GM19025 (cell line): ENCODE results near the gene STRADA.

Experiments
- ATAC-seq: cut with Tn5 transposase; IDR thresholded peaks from one replicate; pipeline ENCODE4 v1.9.1; 2021; ENCODE audit warnings: mild to moderate bottlenecking, low read depth, moderate library complexity; ENCODE audit not compliant: unreplicated experiment

Gene STRADA, protein sequence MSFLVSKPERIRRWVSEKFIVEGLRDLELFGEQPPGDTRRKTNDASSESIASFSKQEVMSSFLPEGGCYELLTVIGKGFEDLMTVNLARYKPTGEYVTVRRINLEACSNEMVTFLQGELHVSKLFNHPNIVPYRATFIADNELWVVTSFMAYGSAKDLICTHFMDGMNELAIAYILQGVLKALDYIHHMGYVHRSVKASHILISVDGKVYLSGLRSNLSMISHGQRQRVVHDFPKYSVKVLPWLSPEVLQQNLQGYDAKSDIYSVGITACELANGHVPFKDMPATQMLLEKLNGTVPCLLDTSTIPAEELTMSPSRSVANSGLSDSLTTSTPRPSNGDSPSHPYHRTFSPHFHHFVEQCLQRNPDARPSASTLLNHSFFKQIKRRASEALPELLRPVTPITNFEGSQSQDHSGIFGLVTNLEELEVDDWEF

DNA sequence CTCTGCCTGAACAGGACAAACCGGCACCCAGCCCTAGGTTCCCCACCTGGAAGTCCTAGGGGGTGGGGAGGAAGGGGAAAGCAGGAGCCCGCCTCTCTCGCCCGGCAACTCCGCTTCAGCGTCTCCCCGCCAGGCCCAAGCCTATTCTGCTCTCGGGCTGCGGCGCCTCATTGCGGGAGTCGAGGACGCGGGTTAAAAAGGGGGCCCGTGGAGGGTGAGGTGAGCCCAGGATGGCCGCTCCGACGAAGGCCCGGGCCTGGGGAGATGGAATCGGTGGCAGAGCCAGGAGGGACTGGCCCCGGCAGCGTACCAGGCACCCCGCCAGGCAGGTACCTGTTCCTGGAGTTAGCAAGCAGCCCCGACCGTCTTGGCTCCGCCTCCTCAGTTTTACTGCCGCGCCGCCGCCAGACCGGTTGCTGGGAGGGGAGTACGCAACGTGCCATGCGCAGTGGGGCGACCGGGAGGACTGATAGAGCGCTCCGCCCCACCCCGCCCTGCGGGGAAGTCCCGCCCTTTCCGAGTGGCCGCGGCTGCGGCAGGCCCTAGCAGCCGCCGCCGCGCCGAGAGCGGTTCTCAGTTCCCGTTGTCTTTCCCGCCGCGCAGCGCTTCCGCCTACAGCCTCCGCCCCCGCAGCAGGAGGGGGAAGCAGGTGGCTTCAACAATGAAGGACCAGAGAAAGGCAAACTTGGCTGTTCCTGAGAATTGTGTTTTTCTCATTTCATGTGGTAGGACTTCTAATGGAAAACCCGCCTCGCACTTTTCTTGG, at the start of gene STRADA:
STRADA (minus strand) TSS at position 392 of the 766 bp plus-strand sequence. CDS start 13,430 bp downstream, outside the sequence.
- peak; percentile 89 for ATAC-seq

DNA sequence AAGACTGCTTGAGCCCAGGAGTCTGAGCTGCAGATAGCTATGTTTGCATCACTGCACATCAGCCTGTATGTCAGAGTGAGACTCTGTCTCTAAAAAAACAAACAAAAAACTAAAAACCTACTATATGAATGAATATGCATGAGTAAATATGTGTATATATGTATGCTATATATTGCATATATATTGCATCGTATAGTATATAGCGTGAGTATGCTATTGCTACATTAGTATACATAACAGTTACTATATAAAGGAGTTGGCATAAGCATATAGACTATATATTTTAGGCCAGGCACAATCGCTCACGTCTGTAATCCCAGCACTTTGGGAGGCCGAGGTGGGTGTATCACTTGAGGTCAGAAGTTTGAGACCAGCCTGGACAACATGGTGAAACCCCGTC, 48.5 kb upstream of the STRADA start:
- ATAC-seq, result no peak

- no peak for ATAC-seq
Observed at GRCh38 chr17:63786971-63787711, 45.5 kb upstream of the STRADA start.

DNA sequence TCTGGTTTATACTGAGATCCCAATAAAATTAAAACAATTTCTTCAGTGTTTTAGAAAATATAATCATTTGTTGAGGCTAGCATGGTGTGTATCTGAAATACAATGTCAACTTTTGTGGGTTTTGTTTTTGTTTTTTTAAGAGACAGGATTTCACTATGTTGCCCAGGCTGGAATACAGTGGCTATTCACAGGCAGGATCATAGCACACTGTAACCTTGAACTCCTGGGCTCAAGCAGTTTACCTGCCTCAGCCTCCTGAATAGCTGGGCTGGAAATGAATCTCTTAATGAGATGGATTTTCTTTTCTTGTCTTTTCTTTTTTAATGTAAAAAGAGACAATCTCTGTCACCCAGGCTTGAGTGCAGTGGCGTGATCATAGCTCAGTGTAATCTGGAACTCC, 44.5 kb upstream of the STRADA start:
- ATAC-seq, result no peak

GRCh38 chr17:63785556-63785955, 44.0 kb upstream of the STRADA start:
- ATAC-seq, result no peak

GRCh38 chr17:63783522-63783921, 41.9 kb upstream of the STRADA start:
- ATAC-seq, result no peak

DNA sequence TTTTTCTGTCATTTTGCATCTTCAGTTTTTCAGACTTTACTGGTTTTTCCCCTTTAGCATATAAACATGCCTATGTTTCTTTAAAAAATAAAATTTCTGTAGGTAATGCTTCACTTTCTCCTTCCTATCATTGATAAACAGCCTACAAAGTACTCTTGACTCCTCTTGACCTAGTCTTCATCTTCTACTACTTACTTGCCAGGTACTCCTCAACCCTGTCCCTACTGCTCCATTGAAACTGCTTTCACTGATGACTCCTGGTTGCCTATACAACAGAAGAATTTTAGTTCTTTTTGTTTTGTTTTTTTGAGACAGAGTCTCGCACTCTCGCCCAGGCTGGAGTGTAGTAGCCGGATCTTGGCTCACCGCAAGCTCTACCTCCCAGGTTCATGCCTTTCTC, 39.3 kb upstream of the STRADA start:
- no peak for ATAC-seq

GRCh38 chr17:63780507-63780906, 38.9 kb upstream of the STRADA start:
- ATAC-seq, result no peak

DNA sequence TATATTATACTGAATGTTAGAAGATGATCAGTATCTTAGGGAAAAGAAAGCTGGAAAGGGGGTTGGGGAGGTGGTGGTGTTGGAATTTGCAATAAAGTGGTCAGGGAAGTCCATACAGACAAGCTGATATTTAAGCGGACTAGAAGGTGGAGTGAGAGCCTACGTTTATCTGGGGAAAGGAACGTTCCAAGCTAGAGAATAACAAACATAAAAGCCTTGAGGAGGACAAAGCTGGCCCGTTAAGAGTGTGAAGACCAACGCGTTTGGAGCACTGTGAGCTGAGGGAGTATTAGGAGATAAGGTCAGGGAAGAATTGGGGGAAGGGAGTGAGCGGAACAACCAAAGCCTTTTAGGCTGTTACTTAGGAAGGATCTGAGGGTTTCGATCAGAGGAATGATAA, 33.8 kb upstream of the STRADA start:
- ATAC-seq, result no peak

GRCh38 chr17:63774969-63775265, 33.3 kb upstream of the STRADA start:
- no peak for ATAC-seq

DNA sequence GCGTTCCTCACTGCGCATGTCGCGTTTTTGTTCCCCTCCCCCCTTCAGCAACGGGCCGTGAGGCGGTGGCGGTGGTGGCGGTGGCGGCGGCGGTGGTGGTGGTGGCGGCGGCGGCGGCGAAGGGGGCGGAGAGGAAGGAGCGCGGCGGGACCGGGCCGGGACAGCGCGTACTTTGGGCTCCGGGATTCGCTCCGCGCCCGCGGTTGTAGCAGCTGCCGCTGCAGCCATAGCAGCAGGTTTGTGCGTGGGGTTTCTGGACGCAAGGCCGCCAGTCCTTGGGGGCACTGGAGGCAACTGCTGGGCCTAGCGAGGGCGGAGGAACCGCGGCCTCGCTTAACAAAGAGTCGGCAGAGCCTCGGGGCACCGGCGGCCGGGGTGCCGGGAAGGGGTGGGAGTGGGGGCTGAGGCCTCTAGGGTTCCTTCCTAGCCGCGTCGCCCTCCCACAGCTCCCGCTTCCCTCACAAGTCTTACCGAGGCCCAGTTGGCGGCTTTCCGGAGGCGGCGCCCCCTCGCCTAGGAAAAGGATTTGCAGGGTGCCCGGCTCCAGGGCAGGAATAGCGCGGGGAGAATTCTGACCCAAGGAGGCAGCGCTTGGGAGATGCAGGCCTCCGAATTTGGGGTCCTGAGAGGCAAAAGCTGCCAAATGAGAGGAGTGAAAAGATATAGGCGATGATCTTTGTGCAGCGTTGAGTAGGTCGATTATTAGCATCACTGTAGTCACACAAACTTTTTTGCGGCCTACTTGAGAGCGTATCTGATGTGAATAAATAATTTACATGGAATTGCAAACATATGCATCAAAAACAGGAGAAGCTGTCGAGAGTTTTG, 32.8 kb upstream of the STRADA start, which contains the start of gene DDX42:
DDX42 (plus strand) TSS at position 30 of the 828 bp plus-strand sequence. CDS start 12,880 bp downstream, outside the sequence.
- peak; percentile 6 for ATAC-seq

- peak; percentile 84 for ATAC-seq
Observed at GRCh38 chr17:63773272-63774140, 31.9 kb upstream of the STRADA start, which contains the start of gene CCDC47. Gene CCDC47, minus strand, starts transcription at chr17:63773597. Its CDS starts 7,422 bp downstream, at chr17:63766175.

DNA sequence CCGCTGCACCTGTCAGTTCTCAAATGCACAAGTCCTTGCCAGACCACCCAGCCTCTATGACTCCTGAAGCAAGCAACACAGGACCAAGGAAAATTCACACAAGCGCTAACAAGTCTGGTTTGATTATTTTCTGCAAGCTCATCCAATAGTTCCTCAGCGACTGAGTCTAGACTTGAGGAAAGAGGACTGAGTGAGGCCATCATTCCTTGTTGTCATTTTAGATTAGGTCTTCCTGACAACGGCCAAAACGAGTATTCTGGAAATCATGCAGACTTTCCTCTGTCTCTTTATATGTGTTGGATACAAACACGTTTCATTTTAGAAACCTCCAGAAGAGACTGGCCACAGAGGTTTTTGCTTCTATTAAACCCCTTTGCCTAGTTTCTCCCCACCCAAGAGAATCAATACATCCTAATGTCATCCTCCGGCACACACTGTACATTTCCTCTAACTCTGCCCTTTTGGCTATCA, 31.2 kb upstream of the STRADA start:
- ATAC-seq, result no peak

DNA sequence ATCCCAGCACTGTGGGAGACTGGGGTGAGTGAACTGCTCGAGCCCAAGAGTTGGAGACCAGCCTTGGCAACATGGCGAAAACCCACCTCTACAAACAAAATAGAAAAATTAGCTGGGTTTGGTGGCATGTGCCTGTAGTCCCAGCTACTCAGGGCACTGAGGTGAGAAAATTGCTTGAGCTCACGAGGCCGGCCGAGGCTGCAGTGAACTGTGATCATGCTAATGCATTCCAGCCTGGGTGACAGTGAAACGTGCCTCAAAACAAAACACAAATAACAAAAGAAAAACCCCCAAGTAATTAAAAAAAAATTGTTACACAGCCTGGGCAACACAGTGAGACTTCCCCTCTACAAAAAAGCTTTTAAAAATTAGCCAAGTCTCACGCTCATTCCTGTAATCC, 26.8 kb upstream of the STRADA start:
- no peak for ATAC-seq

DNA sequence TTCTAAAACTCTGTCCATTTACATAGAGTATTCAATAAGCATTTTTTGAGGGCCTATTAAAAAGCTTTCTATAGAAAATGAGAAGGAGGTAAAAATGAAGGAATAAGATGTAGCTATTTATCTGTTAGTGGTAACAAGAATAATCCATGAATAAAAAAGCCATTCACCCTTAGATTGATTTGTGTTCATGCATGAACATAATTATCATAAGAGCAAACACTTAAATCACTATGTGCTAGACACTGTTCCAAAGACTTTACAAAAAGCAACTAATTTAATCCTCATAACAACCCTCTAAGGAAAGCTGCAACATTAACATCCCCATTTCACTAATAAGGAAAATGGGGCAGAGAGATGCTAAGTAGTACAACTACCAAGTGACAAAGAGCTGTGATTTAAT, 25.2 kb upstream of the STRADA start:
- no peak for ATAC-seq

DNA sequence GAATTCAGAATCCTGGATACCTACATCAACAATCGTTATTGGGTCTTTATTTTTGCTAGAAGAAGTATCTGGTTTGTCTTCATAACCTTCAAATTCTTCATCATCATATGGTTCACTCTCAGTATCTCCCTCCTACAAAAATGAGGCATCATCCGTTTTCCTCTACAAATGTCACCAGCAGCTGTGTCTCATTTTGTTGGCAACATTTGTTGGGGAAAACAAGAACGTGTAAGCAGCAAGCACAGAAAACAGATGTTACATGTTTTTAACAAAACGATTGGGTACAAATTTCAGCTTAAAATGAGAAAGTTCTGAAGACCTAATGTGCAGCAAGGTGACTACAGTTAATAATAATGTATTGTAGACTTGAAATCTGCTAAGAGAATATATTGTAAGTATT, 23.1 kb upstream of the STRADA start:
- no peak for ATAC-seq

GRCh38 chr17:63762161-63763078, 20.8 kb upstream of the STRADA start:
- ATAC-seq, result no peak
